Hepatocyte (in vitro differentiated cells): ENCODE data around the gene KCTD7. TPM values are rescaled to one million over a fixed set of nuclear protein-coding genes. Genes with fewer than 3 reads are reported as not detected.

Experiments used
- DNase-seq: peaks from one replicate; pipeline ENCODE4 v3.0.0-alpha.2; 2016; ENCODE audit warnings: low spot score
- H2AFZ ChIP-seq: fragments of 200-600 bp; sonication (generic); 2 replicates; pipeline ENCODE4 v1.6.0; 2016; ENCODE audit warnings: antibody characterized with exemption, mild to moderate bottlenecking
- H3K27ac ChIP-seq: fragments of 200-600 bp; sonication (generic); 2 replicates; pipeline ENCODE4 v1.5.1; 2016; ENCODE audit warnings: mild to moderate bottlenecking
- H3K27me3 ChIP-seq: fragments of 200-600 bp; sonication (generic); 2 replicates; pipeline ENCODE4 v1.6.1; 2016
- H3K36me3 ChIP-seq: fragments of 200-600 bp; sonication (generic); replicated peaks from 2 replicates; pipeline ENCODE4 v1.5.1; 2016; ENCODE audit warnings: low read depth; ENCODE audit not compliant: insufficient read depth
- H3K4me1 ChIP-seq: fragments of 200-600 bp; sonication (generic); 2 replicates; pipeline ENCODE4 v1.5.1; 2016; ENCODE audit warnings: mild to moderate bottlenecking, moderate library complexity; ENCODE audit not compliant: insufficient read depth
- H3K4me2 ChIP-seq: fragments of 200-600 bp; sonication (generic); 2 replicates; pipeline ENCODE4 v1.6.0; 2016
- H3K4me3 ChIP-seq: fragments of 200-600 bp; sonication (generic); 2 replicates; pipeline ENCODE4 v1.5.1; 2016; ENCODE audit warnings: mild to moderate bottlenecking
- H3K79me2 ChIP-seq: fragments of 200-600 bp; sonication (generic); 2 replicates; pipeline ENCODE4 v1.6.0; 2017; ENCODE audit warnings: mild to moderate bottlenecking
- H3K9me2 ChIP-seq: fragments of 200-600 bp; sonication (generic); replicated peaks from 2 replicates; pipeline ENCODE4 v1.6.0; 2017; ENCODE audit warnings: mild to moderate bottlenecking; ENCODE audit not compliant: insufficient read depth
- H3K9me3 ChIP-seq: fragments of 200-600 bp; sonication (generic); 2 replicates; pipeline ENCODE4 v1.5.1; 2016; ENCODE audit warnings: low read depth, mild to moderate bottlenecking
- H4K20me1 ChIP-seq: fragments of 200-600 bp; sonication (generic); 2 replicates; pipeline ENCODE4 v1.6.0; 2016; ENCODE audit warnings: mild to moderate bottlenecking; ENCODE audit not compliant: insufficient read depth, poor library complexity, severe bottlenecking
- CTCF ChIP-seq: fragments of 200-600 bp; sonication (generic); IDR thresholded peaks from 2 replicates; pipeline ENCODE4 v1.5.1; 2016; ENCODE audit warnings: antibody characterized with exemption, mild to moderate bottlenecking; ENCODE audit not compliant: poor library complexity
- EZH2 ChIP-seq: fragments of 200-600 bp; sonication (generic); IDR thresholded peaks from 2 replicates; pipeline ENCODE4 v1.6.1; 2016; ENCODE audit warnings: antibody characterized with exemption, mild to moderate bottlenecking, borderline replicate concordance
- EZH2phosphoT487 ChIP-seq: fragments of 200-600 bp; sonication (generic); IDR thresholded peaks from one replicate; pipeline ENCODE4 v1.6.1; 2018; ENCODE audit warnings: antibody characterized with exemption, mild to moderate bottlenecking, low read depth, moderate library complexity; ENCODE audit not compliant: unreplicated experiment, severe bottlenecking
- WGBS: methylation state at CpG from one replicate; pipeline ENCODE4 v1.1.6; 2016; ENCODE audit warnings: low lambda C conversion rate; ENCODE audit errors: missing lambda C conversion rate; 5-methylcytosine and 5-hydroxymethylcytosine counted together
- polyA plus RNA-seq: library from polyadenylated mRNA; unstranded; fragments of >200 nt; fragmentation: Nextera tagmentation; extraction: Ambion mirVana; gene quantifications from 2 replicates; pipeline ENCODE4 v1.2.1, GENCODE V29; 2016
- total RNA-seq: library from RNA; depleted of rRNA; stranded (reverse); fragments of >200 nt; gene quantifications from 2 replicates; pipeline ENCODE4 v1.2.3, GENCODE V29; 2014

KCTD7 gene
- total and polyA plus RNA-seq, 2 experiments from 2014 or later, result 7.2 to 9.4 TPM

GRCh38 chr7:66668112-66668511 is 39.4 kb downstream of the KCTD7 start:
- Histone ChIP-seq H3K9me2 (no peaks in the 10 kb centered on the region), H2AFZ (no peak overlapping the region), H3K27me3 (no peaks in the 10 kb centered on the region), H3K27ac (no peak overlapping the region), H3K9me3 (no peaks in the 10 kb centered on the region), H3K79me2 (peaks cover 14% of the 10 kb centered on the region), H3K4me3 (no peak overlapping the region), H3K4me1 (no peaks in the 10 kb centered on the region), H4K20me1 (peaks cover 5% of the 10 kb centered on the region), H3K36me3 (no peaks in the 10 kb centered on the region), H3K4me2 (no peak overlapping the region)
- no peak for TF ChIP-seq EZH2phosphoT487
- no peak for TF ChIP-seq EZH2
- no peak for TF ChIP-seq CTCF
- WGBS, result over 99% methylated on average over 7 of the region's 7 CpGs
- DNase-seq, result no peak

- H3K4me3 ChIP-seq, result no peak overlapping the region
- H3K9me2 ChIP-seq, result no peaks in the 10 kb centered on the region
- peaks cover 5% of the 10 kb centered on the region for H4K20me1 ChIP-seq
- no peak overlapping the region for H2AFZ ChIP-seq
- WGBS, result 96% methylated on average over 7 of the region's 7 CpGs
- no peak overlapping the region for H3K27ac ChIP-seq
- no peak for TF ChIP-seq CTCF
- TF ChIP-seq EZH2, result no peak
- TF ChIP-seq EZH2phosphoT487, result no peak
- H3K79me2 ChIP-seq, result peaks cover 12% of the 10 kb centered on the region
- H3K4me1 ChIP-seq, result no peaks in the 10 kb centered on the region
- no peak overlapping the region for H3K4me2 ChIP-seq
- H3K36me3 ChIP-seq, result no peaks in the 10 kb centered on the region
- no peak for DNase-seq
- no peaks in the 10 kb centered on the region for H3K27me3 ChIP-seq
- no peaks in the 10 kb centered on the region for H3K9me3 ChIP-seq
Observed at GRCh38 chr7:66668677-66669076, 40.0 kb downstream of the KCTD7 start.

- no peak overlapping the region for H2AFZ ChIP-seq
- peaks cover 5% of the 10 kb centered on the region for H4K20me1 ChIP-seq
Observed at GRCh38 chr7:66669088-66669487, 40.4 kb downstream of the KCTD7 start.

More at GRCh38 chr7:66669088-66669487, 40.4 kb downstream of the KCTD7 start:
- TF ChIP-seq CTCF (no peak), EZH2 (no peak), EZH2phosphoT487 (no peak)
- Histone ChIP-seq H3K27me3 (no peaks in the 10 kb centered on the region), H3K27ac (peak overlapping the region; percentile 67), H3K9me2 (no peaks in the 10 kb centered on the region), H3K79me2 (peaks cover 12% of the 10 kb centered on the region), H3K4me1 (no peaks in the 10 kb centered on the region), H3K4me2 (no peak overlapping the region), H3K36me3 (no peaks in the 10 kb centered on the region), H3K4me3 (no peak overlapping the region), H3K9me3 (no peaks in the 10 kb centered on the region)
- 83% methylated on average over 6 of the region's 7 CpGs for WGBS
- no peak for DNase-seq
